ENCODE measurements around the gene CDC27. TPM values are rescaled to one million over a fixed set of nuclear protein-coding genes. Genes with fewer than 3 reads are reported as not detected.

Gene CDC27
- polyA plus RNA-seq, 1 donor (not counting 4 experiments of a cell fraction or from before 2014, with no cell fraction given): 95.6 TPM

DNA sequence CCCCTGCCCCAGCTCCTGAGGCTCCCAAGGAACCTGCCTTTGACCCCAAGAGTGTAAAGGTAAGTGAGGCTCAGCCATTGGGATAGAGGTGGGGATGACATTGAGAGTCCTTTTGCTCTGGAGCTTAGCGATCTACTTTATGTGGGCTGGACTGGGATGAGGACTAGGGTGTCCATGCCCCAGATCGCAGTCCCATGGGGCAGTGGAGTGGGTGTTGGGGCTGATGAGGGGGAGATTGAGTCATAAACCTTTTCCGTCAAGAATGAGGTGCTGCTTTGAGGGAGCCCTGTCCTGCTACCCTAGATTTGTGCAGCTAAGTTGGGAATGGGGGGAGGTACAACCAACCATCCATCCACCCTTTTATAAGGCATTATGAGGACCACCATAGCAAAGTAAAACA is 20.4 kb upstream of the CDC27 start:
- Histone ChIP-seq H3K79me2 (ENCODE audit: control insufficient read depth, insufficient read depth, low read length) (no peaks in the 10 kb centered on the region), H3K27me3 (ENCODE audit: control insufficient read depth, extremely low read depth, insufficient read depth, low read length) (no peaks in the 10 kb centered on the region), H3K4me1 (ENCODE audit: control insufficient read depth, extremely low read depth, insufficient read depth, low read length) (peaks cover 11% of the 10 kb centered on the region), H3K4me3 (ENCODE audit: control insufficient read depth in 2 of 3, extremely low read depth in 1 of 3, insufficient read depth in 2 of 3, low read depth in 1 of 3, low read length in 3 of 3) (no peak overlapping the region), H3K9me3 (ENCODE audit: control insufficient read depth, low read depth, low read length) (no peaks in the 10 kb centered on the region), H3K4me2 (ENCODE audit: control insufficient read depth, extremely low read depth, insufficient read depth, low read depth, low read length) (no peak overlapping the region), H2AFZ (ENCODE audit: control insufficient read depth, low read length) (no peak overlapping the region), H4K20me1 (ENCODE audit: control insufficient read depth, extremely low read depth, insufficient read depth, low read length) (no peaks in the 10 kb centered on the region), H3K9ac (ENCODE audit: control insufficient read depth, extremely low read depth, insufficient read depth, low read length) (no peak overlapping the region), H3K9me1 (ENCODE audit: control insufficient read depth, extremely low read depth, insufficient read depth, low read length) (no peaks in the 10 kb centered on the region), H3K27ac (ENCODE audit: control insufficient read depth, insufficient read depth, low read length) (no peak overlapping the region), H3K36me3 (ENCODE audit: control insufficient read depth in 2 of 2, extremely low read depth in 1 of 2, insufficient read depth in 2 of 2, low read length in 2 of 2) (no peaks in the 10 kb centered on the region)
- dilution Hi-C loops (cut with MboI; ENCODE audit: extremely low pct_ligation_motif_present, low sequenced_read_pairs): no loop called here
- TF ChIP-seq EZH2 (IDR thresholded peaks at IDR 0.05; ENCODE audit: low read length): no peak
- TF ChIP-seq, protein P1, sequence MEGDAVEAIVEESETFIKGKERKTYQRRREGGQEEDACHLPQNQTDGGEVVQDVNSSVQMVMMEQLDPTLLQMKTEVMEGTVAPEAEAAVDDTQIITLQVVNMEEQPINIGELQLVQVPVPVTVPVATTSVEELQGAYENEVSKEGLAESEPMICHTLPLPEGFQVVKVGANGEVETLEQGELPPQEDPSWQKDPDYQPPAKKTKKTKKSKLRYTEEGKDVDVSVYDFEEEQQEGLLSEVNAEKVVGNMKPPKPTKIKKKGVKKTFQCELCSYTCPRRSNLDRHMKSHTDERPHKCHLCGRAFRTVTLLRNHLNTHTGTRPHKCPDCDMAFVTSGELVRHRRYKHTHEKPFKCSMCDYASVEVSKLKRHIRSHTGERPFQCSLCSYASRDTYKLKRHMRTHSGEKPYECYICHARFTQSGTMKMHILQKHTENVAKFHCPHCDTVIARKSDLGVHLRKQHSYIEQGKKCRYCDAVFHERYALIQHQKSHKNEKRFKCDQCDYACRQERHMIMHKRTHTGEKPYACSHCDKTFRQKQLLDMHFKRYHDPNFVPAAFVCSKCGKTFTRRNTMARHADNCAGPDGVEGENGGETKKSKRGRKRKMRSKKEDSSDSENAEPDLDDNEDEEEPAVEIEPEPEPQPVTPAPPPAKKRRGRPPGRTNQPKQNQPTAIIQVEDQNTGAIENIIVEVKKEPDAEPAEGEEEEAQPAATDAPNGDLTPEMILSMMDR (optimal IDR thresholded peaks at IDR 0.05 in 1 of 3, IDR thresholded peaks at IDR 0.05 in 1 of 3, conservative IDR thresholded peaks at IDR 0.05 in 1 of 3; ENCODE audit: extremely low read depth in 1 of 3, insufficient read depth in 2 of 3, low read length in 3 of 3): no peak
- no peak for DNase-seq (ENCODE audit: low read depth, low spot score)
- no peak for FAIRE-seq

GRCh38 chr17:47208744-47209488 is 19.8 kb upstream of the CDC27 start, which contains the start of gene MYL4:
Gene MYL4 (plus strand): TSS chr17:47209348. CDS start chr17:47209423, 75 bp downstream.
- Histone ChIP-seq H2AFZ (ENCODE audit: control insufficient read depth, low read length) (no peak within 1 kb of the TSS), H4K20me1 (ENCODE audit: control insufficient read depth, extremely low read depth, insufficient read depth, low read length) (no peaks in the 10 kb centered on the region), H3K4me2 (ENCODE audit: control insufficient read depth, extremely low read depth, insufficient read depth, low read depth, low read length) (no peak within 1 kb of the TSS), H3K9ac (ENCODE audit: control insufficient read depth, extremely low read depth, insufficient read depth, low read length) (no peak within 1 kb of the TSS), H3K27me3 (ENCODE audit: control insufficient read depth, extremely low read depth, insufficient read depth, low read length) (no peaks in the 10 kb centered on the region), H3K79me2 (ENCODE audit: control insufficient read depth, insufficient read depth, low read length) (no peaks in the 10 kb centered on the region), H3K27ac (ENCODE audit: control insufficient read depth, insufficient read depth, low read length) (no peak within 1 kb of the TSS), H3K36me3 (ENCODE audit: control insufficient read depth in 2 of 2, extremely low read depth in 1 of 2, insufficient read depth in 2 of 2, low read length in 2 of 2) (no peaks in the 10 kb centered on the region), H3K4me1 (ENCODE audit: control insufficient read depth, extremely low read depth, insufficient read depth, low read length) (peaks cover 11% of the 10 kb centered on the region), H3K9me3 (ENCODE audit: control insufficient read depth, low read depth, low read length) (no peaks in the 10 kb centered on the region), H3K9me1 (ENCODE audit: control insufficient read depth, extremely low read depth, insufficient read depth, low read length) (no peaks in the 10 kb centered on the region), H3K4me3 (ENCODE audit: control insufficient read depth in 2 of 3, extremely low read depth in 1 of 3, insufficient read depth in 2 of 3, low read depth in 1 of 3, low read length in 3 of 3) (no peak within 1 kb of the TSS)
- TF ChIP-seq EZH2 (IDR thresholded peaks at IDR 0.05; ENCODE audit: low read length): no peak
- TF ChIP-seq, protein P1 (optimal IDR thresholded peaks at IDR 0.05 in 1 of 3, IDR thresholded peaks at IDR 0.05 in 1 of 3, conservative IDR thresholded peaks at IDR 0.05 in 1 of 3; ENCODE audit: extremely low read depth in 1 of 3, insufficient read depth in 2 of 3, low read length in 3 of 3): no peak
- dilution Hi-C loops (cut with MboI; ENCODE audit: extremely low pct_ligation_motif_present, low sequenced_read_pairs): no loop called here
- DNase-seq (ENCODE audit: low read depth, low spot score) (no peak), FAIRE-seq (no peak)

Data from keratinocyte (primary cell).